GM10266 (cell line): ENCODE data around the gene SFI1.
A peak's percentile ranks its signal among the peaks of the same experiment; 100 is the strongest.

Experiments
- DNase-seq: peaks from one replicate; pipeline ENCODE4 v3.0.0; 2012; ENCODE audit errors: extremely low spot score
- TF ChIP-seq, protein P1 (sequence below): IDR thresholded peaks from 2 replicates; pipeline ENCODE4 v1.5.1; 2012; ENCODE audit warnings: mild to moderate bottlenecking, low read depth; ENCODE audit not compliant: control insufficient read depth, insufficient read depth; ENCODE audit errors: missing control alignments

SFI1 gene

DNA sequence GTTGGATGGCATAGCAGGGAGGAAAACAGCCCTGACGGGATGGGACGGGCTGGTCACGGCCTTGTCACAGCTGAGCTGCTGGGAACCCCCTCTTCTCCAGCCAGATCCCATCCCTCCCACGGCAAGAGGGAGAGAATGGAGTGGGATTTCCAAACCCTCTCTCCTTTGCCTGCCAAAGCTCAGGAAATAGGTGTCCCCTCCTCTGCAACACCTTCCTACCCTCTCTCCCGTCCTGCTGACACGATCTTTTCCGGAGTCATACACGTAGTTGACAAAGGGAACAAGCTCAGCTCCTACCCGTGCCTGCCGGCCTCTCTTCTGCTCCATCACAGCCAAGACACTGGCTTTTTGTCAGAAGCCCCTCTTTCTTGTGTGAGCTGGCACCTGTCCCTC is 117.6 kb downstream of the SFI1 start:
- TF ChIP-seq, protein P1, sequence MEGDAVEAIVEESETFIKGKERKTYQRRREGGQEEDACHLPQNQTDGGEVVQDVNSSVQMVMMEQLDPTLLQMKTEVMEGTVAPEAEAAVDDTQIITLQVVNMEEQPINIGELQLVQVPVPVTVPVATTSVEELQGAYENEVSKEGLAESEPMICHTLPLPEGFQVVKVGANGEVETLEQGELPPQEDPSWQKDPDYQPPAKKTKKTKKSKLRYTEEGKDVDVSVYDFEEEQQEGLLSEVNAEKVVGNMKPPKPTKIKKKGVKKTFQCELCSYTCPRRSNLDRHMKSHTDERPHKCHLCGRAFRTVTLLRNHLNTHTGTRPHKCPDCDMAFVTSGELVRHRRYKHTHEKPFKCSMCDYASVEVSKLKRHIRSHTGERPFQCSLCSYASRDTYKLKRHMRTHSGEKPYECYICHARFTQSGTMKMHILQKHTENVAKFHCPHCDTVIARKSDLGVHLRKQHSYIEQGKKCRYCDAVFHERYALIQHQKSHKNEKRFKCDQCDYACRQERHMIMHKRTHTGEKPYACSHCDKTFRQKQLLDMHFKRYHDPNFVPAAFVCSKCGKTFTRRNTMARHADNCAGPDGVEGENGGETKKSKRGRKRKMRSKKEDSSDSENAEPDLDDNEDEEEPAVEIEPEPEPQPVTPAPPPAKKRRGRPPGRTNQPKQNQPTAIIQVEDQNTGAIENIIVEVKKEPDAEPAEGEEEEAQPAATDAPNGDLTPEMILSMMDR, result no peak
- no peak for DNase-seq

DNA sequence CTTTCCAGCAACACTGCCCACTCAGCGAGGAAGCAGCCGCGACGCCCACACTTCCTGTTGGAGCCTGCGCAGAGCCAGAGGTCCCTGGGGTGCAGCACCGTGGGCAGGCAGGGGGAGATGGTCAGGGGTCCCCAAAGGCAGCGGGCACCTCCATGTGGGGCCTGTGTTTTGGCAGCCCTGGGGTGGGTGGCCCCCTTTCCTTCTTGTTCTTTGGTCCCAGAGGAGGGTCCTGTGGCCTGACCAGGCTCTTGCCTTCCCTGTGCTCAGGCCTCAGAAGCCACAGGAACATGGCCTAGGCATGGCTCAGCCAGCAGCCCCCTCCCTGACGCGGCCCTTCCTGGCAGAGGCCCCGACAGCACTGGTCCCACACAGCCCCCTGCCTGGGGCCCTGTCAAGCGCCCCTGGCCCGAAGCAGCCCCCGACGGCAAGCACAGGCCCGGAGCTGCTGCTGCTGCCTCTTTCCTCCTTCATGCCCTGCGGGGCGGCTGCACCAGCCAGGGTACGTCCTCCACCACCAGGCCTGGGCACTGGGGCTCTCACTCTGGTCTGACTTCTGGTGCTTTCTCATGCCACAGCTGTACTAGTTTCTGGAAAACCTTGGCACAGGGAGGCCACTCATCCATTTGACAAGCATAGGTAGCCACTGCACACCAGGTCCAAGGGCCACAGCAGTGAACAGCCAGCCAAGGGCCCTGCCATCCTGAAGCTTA is 118.6 kb downstream of the SFI1 start:
- TF ChIP-seq, protein P1, result no peak

DNA sequence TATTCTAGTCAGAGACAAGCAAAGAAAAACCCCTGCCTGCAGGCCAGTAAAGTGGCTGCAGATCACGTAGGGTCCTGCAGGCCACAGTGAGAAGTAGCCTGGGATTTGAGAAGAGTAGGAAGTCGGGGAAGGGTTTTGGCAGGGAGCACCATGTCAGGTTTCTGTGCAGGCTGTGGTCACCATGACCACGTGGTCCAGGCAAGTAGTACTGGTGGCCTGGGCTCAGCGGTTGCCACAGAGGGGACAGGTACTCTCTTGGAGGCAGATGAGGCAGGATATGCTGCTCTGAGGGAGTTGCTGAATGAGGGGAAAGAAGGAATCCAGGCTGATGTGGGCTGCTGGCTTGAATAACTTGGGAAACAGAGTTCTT is 119.1 kb downstream of the SFI1 start:
- DNase-seq, result no peak
- TF ChIP-seq, protein P1, result no peak

More for the DNA sequence above, 118.6 kb downstream of the SFI1 start:
- no peak for DNase-seq

DNA sequence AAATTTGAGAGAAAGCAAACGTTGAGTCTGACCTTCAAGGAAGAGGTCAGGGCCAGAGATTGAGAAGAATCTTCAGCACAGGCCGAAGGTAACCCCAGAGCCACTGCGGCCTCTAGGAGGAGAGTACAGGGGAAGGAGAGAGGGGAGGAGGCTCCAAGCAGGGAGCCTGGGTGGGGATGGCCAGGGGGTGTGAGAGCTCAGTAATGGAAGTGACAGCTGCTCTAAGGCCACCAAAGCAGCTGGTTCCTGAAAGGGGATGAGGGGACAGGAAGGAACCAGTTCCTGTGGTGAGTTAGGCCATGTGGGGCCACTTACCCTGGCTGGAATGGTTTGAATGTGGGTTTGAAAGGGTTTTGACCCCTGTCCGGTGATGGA is 119.6 kb downstream of the SFI1 start:
- DNase-seq, result peak; percentile 63
- TF ChIP-seq, protein P1, result no peak

DNA sequence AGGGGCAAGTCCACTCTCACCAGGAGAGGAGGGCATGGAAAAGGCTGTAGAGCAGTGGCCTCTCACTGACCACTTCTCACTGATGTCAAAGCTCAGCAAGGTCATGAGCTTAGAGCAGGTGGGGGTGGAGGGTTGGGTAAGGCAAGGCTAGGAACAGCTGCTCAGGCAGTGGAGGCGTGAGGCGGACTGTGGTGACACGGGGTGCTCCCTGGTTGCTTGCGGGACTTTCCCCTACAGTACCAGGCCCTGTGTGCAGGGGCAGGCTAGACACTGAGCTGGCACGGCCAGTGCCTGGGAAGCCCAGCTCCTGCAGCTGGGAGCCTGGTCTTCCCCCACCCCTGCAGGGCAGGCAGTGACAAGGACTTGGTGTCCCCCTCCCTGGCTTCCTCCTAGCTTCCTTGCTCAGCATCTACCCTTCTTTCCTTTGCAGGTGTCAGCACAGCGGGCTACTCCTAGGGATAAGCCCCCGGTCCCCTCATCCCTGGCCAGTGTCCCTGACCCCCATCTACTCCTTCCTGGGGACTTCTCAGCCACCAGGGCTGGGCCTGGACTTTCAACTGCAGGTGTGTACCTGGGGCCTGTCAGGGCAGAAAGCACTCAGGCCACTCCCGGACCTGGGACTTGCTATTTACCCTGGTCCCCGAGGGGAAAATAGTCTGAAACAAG is 120.1 kb downstream of the SFI1 start:
- DNase-seq, result peak; percentile 84
- TF ChIP-seq, protein P1, result no peak

DNA sequence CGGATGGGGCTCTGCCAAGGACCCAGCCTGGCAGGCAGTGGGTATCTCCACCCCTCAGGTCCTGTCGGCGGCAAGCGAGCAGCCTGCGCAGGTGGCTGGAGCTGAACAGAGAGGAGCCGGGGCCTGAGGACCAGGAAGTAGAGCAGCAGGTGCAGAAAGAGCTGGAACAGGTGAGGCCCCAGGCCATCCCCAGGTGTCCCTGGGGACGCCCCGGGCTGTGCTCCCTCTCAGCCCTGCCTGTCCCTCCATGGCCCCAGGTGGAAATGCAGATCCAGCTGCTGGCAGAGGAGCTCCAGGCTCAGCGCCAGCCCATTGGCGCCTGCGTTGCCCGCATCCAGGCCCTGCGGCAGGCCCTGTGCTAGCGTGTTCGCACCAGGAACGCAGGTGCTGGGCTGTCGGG is 121.7 kb downstream of the SFI1 start:
- TF ChIP-seq, protein P1, result no peak
- no peak for DNase-seq

DNA sequence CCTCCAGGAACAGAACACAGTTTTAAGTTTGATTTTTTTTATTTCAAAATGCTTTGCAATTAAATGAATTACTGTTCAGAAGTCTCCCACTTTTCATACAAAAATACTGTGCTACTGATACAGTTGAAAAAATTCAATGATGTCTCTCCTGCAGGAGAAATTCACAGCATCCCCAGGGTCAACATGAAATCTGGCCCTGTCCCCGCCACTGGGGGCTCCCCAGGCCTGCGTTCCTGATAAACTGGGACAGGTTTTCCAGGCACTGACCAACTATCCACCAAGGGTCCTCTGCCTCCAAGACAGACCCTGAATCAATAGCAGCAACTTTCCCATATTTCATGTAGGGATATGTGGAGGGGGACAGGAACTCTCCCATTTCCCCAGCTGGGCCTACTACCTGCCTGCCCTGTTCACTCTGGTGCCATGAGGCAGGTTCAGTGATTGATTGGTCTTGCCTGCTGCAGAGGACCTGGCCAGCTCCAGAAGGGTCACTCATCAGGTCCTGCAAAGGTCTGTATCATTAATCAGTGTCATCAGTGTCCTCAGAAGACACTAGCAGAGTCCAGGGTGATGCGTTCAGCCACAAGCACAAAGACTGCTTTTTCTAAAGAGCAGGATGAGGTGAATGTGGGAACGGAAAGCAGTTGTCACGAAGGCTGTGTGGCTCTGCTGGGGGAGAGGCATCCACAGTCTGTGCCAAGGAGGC is 122.3 kb downstream of the SFI1 start:
- TF ChIP-seq, protein P1, result no peak
- no peak for DNase-seq
